ENCODE measurements around the gene KIFBP.

KIFBP gene

DNA sequence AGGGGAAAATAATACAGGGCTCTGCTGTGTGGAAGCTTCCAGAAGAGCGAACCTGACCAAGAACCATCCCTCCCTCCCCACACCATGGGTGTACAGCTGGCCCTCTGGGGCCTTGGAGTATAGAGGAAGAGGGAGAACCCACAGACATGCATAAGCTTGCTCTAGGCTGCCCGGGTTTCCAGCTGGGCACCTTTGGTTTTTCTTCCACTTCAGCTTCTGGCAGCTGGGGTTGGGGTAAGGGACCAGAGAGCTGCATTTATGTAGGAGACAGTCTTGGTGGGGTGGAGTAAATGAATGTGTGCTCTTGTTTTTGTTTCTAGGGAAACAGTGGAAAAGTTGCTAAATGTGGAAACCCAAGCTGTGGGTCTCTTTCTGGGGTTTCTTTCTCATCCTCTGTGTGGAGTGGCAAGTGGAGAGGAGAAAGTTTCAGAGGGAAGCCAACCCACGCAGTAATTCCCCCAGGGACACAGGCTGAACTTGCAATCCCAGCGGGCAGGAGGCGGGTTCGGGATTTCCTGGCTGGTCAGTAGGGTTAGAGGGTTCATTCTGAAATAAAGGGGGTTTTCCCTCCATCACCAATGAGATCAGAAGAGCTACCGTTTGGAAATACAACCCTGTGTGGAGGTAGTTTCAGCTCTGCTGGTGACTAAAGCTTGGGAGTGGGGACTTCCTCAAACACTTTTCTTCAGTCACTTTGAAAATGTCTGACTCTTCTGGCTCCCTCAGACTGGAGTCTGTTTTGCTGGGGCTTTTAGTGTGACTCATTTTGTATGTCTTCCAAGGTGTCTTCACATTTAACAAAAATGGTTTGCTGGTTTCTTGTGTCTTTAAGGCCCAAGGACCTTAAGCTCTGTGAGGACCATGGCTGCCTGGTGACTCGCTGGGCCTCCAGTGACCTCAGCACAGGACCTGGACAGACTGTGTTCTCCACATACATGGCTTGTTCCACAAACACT is 77.1 kb downstream of the KIFBP start:
- Histone ChIP-seq H3K27me3 (ENCODE audit: insufficient read depth, poor library complexity, severe bottlenecking) (no peaks in the 10 kb centered on the region), H3K27ac (replicated peaks) (peak overlapping the region; percentile 97), H3K4me3 (replicated peaks; ENCODE audit: insufficient read depth, low read length) (no peak overlapping the region)
- peak in 1 of 2 experiments; percentile 84 for DNase-seq (ENCODE audit: low read depth in 1 of 2, low spot score in 1 of 2)
- TF ChIP-seq POLR2AphosphoS5 (IDR thresholded peaks at IDR 0.05; ENCODE audit: low read depth) (peak; percentile 87), GABPA (IDR thresholded peaks at IDR 0.05; ENCODE audit: low read depth) (no peak), SPI1 (IDR thresholded peaks at IDR 0.05; ENCODE audit: borderline replicate concordance, low read depth) (peak; percentile 92; the same call in 1 of the 2 replicates)
- TF ChIP-seq, protein P1, sequence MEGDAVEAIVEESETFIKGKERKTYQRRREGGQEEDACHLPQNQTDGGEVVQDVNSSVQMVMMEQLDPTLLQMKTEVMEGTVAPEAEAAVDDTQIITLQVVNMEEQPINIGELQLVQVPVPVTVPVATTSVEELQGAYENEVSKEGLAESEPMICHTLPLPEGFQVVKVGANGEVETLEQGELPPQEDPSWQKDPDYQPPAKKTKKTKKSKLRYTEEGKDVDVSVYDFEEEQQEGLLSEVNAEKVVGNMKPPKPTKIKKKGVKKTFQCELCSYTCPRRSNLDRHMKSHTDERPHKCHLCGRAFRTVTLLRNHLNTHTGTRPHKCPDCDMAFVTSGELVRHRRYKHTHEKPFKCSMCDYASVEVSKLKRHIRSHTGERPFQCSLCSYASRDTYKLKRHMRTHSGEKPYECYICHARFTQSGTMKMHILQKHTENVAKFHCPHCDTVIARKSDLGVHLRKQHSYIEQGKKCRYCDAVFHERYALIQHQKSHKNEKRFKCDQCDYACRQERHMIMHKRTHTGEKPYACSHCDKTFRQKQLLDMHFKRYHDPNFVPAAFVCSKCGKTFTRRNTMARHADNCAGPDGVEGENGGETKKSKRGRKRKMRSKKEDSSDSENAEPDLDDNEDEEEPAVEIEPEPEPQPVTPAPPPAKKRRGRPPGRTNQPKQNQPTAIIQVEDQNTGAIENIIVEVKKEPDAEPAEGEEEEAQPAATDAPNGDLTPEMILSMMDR (IDR thresholded peaks at IDR 0.05; ENCODE audit: insufficient read depth, low read length) = no peak
- TF ChIP-seq, protein P2, sequence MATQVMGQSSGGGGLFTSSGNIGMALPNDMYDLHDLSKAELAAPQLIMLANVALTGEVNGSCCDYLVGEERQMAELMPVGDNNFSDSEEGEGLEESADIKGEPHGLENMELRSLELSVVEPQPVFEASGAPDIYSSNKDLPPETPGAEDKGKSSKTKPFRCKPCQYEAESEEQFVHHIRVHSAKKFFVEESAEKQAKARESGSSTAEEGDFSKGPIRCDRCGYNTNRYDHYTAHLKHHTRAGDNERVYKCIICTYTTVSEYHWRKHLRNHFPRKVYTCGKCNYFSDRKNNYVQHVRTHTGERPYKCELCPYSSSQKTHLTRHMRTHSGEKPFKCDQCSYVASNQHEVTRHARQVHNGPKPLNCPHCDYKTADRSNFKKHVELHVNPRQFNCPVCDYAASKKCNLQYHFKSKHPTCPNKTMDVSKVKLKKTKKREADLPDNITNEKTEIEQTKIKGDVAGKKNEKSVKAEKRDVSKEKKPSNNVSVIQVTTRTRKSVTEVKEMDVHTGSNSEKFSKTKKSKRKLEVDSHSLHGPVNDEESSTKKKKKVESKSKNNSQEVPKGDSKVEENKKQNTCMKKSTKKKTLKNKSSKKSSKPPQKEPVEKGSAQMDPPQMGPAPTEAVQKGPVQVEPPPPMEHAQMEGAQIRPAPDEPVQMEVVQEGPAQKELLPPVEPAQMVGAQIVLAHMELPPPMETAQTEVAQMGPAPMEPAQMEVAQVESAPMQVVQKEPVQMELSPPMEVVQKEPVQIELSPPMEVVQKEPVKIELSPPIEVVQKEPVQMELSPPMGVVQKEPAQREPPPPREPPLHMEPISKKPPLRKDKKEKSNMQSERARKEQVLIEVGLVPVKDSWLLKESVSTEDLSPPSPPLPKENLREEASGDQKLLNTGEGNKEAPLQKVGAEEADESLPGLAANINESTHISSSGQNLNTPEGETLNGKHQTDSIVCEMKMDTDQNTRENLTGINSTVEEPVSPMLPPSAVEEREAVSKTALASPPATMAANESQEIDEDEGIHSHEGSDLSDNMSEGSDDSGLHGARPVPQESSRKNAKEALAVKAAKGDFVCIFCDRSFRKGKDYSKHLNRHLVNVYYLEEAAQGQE (IDR thresholded peaks at IDR 0.05; ENCODE audit: insufficient replicate concordance, low read depth) = no peak
